ENCODE measurements around the gene NKIRAS1.

The NKIRAS1 gene

DNA sequence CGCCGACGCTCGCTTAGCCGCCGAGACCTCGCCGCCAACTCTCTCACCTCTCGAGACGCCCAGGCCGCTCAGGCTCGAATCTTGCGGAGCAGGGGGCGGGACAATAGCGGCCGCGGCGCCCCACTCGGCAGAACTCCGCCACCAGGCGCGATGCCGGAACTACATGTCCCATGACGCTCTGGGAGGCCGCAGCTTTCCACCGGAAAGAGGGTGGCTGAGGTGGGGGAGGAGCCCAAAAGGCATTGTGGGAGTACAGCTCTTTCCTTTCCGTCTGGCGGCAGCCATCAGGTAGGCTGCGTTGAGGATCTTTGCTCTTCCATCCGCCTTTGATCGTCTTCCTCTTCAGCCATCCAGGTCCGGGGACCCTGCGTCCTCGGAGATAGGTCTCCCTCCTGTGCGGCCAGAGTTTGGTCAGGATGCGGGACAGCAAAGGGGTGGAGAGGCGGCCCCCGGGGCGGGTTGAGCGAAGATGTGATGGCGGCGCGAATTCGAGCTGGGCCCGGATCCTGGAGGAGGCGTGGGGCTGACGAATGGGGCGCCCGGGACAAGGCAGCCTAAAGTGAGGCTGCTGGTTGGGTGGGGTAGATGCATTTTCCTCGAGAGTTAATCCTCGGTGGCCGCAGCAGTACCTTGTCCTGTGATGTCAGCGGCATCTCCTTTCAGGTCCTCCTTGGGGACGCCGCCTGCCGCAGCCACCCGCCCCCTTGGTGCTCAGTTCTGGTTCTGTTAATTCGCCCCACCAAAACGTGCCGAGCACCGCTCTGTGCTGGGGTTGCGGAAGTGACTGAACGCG is at the start of gene NKIRAS1, which contains the start of gene RPL15:
NKIRAS1 (minus strand) TSS at position 105 of the 793 bp plus-strand sequence. CDS start 6,086 bp downstream, outside the sequence.
RPL15 (plus strand) TSS at position 247 of the 793 bp plus-strand sequence. CDS start 728 bp downstream, outside the sequence.
- DNase-seq (ENCODE audit: low read depth, low spot score), result peak; percentile 95

- no peak for DNase-seq (ENCODE audit: low read depth, low spot score)
These were observed 49.5 kb upstream of the NKIRAS1 start for GRCh38 chr3:23966328-23966727.

DNA sequence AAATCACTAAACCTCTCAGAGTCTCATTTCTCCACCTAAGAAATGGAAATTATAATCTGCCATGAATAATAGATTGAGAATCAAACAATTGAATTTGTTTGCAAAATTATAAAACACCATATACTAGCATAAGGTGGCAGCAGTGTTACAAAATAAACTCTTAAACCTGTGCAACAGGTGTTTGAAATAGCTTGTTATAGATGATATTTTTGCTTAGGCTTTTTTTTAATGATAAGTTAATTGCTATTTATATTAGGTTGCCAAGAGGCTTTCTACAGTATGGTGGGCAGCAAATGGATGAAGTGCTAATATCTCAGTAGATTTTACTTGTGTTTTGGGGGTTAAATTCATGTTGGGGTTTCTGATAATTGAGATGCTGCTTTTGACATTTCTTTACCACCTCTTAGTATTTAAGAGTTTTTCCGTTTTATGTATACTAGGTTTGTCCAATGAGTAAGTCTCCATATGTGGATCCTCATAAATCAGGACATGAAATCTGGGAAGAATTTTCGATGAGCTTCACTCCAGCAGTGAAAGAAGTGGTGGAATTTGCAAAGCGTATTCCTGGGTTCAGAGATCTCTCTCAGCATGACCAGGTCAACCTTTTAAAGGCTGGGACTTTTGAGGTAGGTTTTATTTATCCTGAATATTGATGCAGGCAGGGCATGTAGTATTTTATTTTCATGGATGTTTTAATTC is 47.9 kb upstream of the NKIRAS1 start:
- no peak for DNase-seq (ENCODE audit: low read depth, low spot score)

DNA sequence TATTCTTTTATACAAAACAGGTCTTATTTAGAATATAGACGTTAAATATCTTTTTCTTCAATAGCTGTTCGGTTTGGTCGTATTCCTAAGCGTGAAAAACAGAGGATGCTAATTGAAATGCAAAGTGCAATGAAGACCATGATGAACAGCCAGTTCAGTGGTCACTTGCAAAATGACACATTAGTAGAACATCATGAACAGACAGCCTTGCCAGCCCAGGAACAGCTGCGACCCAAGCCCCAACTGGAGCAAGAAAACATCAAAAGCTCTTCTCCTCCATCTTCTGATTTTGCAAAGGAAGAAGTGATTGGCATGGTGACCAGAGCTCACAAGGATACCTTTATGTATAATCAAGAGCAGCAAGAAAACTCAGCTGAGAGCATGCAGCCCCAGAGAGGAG is 45.1 kb upstream of the NKIRAS1 start:
- DNase-seq (ENCODE audit: low read depth, low spot score), result no peak

DNA sequence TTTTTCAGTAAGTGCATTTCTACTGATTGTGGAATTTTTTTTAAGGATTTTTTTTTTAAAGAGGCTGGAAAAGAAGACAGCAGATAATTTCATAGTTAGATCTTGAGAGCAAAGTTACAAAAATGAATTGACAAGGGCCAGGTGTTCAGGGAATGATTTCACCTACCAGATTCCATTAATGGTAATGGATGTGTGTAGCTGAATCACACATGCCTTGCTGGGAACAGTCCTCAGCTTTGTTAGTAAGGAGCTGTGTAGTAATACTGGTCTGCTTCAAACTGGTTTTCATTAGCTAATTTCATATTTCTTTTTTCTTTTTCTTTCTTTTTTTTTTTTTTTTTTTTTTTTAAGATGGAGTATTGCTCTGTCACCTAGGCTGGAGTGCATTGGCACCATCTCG is 44.3 kb upstream of the NKIRAS1 start:
- DNase-seq (ENCODE audit: low read depth, low spot score), result no peak

GRCh38 chr3:23960649-23961048 is 43.9 kb upstream of the NKIRAS1 start:
- no peak for DNase-seq (ENCODE audit: low read depth, low spot score)

DNA sequence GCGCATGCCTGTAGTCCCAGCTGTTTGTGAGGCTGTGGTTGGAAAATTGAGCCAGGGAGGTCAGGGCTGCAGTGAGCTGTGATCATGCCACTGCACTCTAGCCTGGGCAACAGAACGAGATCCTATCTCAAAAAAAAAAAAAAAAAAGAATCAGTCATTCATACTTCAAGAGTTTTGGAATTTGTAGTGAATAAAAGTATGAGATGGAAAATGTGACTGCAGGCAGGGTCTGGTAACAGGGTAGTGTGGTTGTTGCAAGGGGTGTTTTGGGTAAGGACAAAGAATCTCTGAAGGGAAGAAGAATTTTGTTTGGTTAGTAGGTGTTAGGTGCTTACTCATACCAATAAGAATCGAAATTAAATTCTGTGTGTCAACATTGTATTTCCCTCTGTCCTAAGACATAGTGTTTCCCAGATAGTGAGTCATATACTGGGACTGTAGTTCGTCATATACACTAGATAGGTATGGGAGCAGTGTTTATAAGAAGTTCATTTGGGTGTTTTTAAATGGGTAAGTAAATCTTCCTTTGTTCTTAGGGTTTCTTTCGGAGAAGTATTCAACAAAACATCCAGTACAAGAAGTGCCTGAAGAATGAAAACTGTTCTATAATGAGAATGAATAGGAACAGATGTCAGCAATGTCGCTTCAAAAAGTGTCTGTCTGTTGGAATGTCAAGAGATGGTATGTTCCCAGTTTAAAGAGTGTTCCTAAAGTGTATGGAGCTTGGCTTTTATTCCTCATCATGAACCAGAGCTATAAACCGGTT is 42.5 kb upstream of the NKIRAS1 start:
- no peak for DNase-seq (ENCODE audit: low read depth, low spot score)

DNA sequence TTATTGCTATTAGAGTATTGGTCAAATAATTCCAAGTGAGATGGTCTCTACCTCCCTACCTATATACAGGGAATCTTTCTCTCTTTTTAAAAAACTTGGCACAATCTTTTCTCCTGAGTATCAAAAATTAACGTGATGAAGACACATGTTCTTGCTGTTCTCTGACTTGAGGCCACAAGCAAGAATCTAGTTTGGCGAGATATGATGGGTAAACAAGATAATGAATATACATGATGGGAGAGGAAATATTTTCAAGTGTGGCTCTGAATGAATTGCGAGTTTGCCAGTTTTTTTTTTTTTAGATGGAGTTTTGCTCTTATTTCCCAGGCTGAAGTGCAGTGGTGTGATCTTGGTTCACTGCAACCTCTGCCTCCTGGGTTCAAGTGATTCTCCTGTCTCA is 39.9 kb upstream of the NKIRAS1 start:
- DNase-seq (ENCODE audit: low read depth, low spot score), result no peak

- DNase-seq (ENCODE audit: low read depth, low spot score), result no peak
These were observed 37.4 kb upstream of the NKIRAS1 start for GRCh38 chr3:23954144-23954543.

GRCh38 chr3:23953523-23953922 is 36.7 kb upstream of the NKIRAS1 start:
- DNase-seq (ENCODE audit: low read depth, low spot score), result no peak

- DNase-seq (ENCODE audit: low read depth, low spot score), result no peak
These were observed 35.9 kb upstream of the NKIRAS1 start for GRCh38 chr3:23952646-23953045.

- DNase-seq (ENCODE audit: low read depth, low spot score), result no peak
These were observed 33.5 kb upstream of the NKIRAS1 start for GRCh38 chr3:23950293-23950692.

GRCh38 chr3:23949784-23950183 is 33.0 kb upstream of the NKIRAS1 start:
- no peak for DNase-seq (ENCODE audit: low read depth, low spot score)

- DNase-seq (ENCODE audit: low read depth, low spot score), result no peak
These were observed 32.0 kb upstream of the NKIRAS1 start for GRCh38 chr3:23948761-23949160.

DNA sequence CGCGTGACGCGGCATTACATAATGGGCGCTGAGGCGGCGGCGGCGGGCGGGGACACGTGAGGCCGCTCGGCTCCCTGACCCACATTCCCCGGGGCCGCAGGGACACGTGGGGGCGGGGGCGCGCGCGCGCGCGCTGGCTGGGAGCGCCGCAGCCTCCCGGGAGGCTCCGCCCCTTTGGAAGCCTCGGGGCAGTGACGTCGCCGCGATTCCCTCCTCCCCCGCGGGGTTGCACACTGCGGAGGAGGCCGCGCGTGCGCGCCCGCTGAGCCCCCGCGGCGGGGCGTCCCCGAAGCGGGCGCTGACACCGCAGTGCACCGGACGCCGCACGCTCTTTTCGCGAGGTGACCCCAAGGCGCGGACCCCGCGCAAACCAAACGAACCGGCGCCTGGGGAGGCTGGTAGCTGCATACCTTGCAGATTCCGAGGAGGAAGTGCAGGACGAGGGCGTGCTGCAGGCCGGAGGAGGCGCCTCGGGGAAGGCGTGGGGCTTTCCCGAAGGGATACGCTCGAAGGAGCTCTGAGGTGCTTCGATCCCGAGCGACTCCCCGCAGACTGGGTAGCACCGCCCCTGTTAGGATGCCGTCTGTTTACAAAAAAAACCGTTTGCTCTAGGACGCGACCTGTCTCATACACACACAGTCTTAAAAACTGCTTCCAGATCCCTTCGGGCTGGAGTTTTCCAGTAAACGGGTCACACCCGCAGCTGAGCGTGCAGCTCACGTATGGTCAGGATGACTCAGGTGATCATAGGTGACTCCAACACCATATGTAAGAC is 29.3 kb upstream of the NKIRAS1 start:
- DNase-seq (ENCODE audit: low read depth, low spot score), result peak; percentile 94

GRCh38 chr3:23945663-23945912 is 28.8 kb upstream of the NKIRAS1 start:
- no peak for DNase-seq (ENCODE audit: low read depth, low spot score)

DNA sequence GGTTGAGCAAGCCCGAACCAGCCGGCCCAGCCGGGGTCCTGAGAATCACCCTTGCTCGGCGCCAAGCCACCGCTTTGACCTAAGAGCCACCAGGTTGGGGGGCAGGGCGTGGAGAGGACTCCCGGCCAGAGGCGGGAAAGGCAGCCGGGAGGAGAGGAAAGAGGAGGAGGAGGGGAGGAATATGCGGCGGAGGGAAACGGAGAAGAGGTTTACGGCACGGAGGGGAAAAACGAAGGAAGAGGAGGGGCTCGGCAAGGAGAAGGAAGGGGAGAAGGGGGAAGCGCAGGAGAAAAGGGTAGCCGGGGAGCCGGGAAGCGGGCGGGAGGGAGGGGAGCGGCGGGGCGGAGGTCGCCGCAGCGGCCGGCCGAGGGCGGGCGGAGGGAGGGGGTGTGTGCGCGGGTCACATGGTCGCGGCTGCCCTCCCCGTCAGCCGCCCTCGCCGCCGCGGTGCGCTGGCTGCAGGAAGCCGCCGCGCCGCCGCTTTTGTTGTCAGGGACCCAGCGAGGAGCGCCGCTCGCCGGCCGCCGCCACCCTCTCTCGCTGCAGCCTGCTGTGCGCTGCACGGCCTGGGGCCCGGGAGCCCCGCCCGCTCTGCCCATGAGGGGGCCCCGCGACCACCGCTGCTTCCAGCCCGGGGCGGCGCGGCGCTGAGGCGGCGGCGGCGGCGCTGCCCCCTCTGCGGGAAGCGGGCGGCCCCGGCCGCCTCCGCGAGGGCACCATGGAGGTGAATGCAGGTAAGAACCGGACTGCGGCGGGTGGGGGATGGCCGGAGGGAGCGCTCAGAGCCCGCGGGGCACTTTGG is 28.3 kb upstream of the NKIRAS1 start, which contains the start of gene NR1D2:
NR1D2 (plus strand) TSS at position 426 of the 802 bp plus-strand sequence; CDS start at position 719, 293 bp downstream.
- peak; percentile 41 for DNase-seq (ENCODE audit: low read depth, low spot score)

DNA sequence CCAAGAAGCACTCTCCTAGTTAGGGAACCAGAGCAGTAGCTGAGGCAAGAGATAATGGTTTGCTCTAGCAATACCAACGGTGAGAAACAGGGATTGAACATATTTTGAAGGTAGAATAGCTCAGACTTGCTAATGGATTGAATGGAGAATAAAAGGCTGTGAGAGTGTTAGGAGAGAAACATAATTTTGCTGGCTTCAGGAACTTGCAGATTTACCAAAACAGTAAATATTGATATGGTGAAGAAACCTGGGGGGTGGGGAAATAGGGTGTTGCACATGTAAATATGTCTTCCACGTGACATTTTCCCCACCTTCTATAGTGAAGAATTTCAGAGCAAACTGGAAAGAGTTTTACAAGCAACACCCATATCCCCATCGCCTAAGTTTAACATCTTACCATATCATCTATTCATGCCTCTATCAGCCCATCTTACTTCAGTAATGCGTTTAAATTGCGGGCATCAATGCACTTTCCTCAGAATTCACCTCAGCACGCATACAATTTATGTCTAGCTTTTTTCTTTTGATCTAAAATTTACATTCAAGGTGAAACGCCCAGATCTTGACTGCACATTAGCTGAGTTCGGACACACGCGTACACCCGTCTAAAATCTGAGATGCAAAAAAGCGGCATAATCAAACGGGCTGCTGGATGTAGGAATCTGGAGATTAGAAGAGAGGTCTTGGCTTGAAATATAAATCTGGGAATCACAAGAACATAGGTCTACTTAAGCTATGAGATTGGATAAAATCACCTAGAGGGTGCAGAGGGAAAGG is 27.4 kb upstream of the NKIRAS1 start:
- no peak for DNase-seq (ENCODE audit: low read depth, low spot score)

GRCh38 chr3:23942546-23942945 is 25.8 kb upstream of the NKIRAS1 start:
- no peak for DNase-seq (ENCODE audit: low read depth, low spot score)

DNA sequence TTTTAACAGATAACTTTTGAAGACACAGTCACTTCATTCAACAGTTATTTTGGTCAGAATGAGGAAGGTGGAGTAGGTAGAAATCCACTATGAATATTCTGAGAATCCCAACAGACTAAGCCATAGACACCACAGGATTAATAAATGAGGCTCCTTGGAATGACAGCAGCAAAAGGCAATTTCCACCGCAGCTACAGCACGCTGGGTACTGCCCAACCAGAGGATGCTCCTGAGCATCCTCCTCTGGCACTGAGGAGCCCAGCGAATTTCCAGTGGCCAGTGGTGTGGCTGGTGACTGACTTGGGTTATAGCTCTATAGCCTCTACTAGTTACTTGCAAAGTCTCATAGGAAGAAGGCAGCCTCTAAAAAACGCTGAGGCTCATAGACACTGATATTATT is 24.6 kb upstream of the NKIRAS1 start:
- DNase-seq (ENCODE audit: low read depth, low spot score), result no peak

All from activated naive CD8-positive, alpha-beta T cell treated with anti-CD3 and anti-CD28 coated beads, Interleukin-2, amount 50 U/mL, for 16 hours (primary cell).